OCI-LY3 (cell line): ENCODE data around the gene M1AP.

Experiments
- H2AFZ ChIP-seq: fragments of 200-600, 300-600 bp; shearing (Covaris generic); 2 replicates; pipeline ENCODE4 v1.6.0; 2014; ENCODE audit warnings: antibody characterized with exemption, low read depth, low read length
- H3K27ac ChIP-seq: fragments of 200-600, 300-600 bp; sonication (generic); 2 replicates; pipeline ENCODE4 v1.5.1; 2014; ENCODE audit warnings: mild to moderate bottlenecking, low read length, moderate library complexity, mixed read lengths
- H3K27me3 ChIP-seq: fragments of 200-600, 300-600 bp; sonication (generic); 2 replicates; pipeline ENCODE4 v1.6.1; 2014; ENCODE audit warnings: low read depth, low read length, mixed read lengths
- H3K36me3 ChIP-seq: fragments of 200-600, 300-600 bp; sonication (generic); replicated peaks from 2 replicates; pipeline ENCODE3; 2014; ENCODE audit warnings: low read depth, low read length, mixed read lengths
- H3K4me1 ChIP-seq: fragments of 300-600, 200-600 bp; sonication (generic); 2 replicates; pipeline ENCODE4 v1.6.1; 2014; ENCODE audit warnings: low read length, mixed read lengths
- H3K4me2 ChIP-seq: fragments of 200-600, 300-600 bp; sonication (generic); 2 replicates; pipeline ENCODE4 v1.6.1; 2014; ENCODE audit warnings: low read length, mixed read lengths
- H3K4me3 ChIP-seq: fragments of 300-600, 200-600 bp; sonication (generic); 2 replicates; pipeline ENCODE4 v1.5.1; 2014; ENCODE audit warnings: antibody characterized with exemption, mild to moderate bottlenecking, low read length, moderate library complexity
- H3K79me2 ChIP-seq: fragments of 300-600, 200-600 bp; shearing (Covaris generic); 2 replicates; pipeline ENCODE4 v1.6.1; 2014; ENCODE audit warnings: mild to moderate bottlenecking, low read length, mixed read lengths
- H3K9ac ChIP-seq: fragments of 300-600, 200-600 bp; shearing (Covaris generic); 2 replicates; pipeline ENCODE4 v1.6.0; 2014; ENCODE audit warnings: mild to moderate bottlenecking, low read length, moderate library complexity
- H3K9me3 ChIP-seq: fragments of 200-600, 300-600 bp; shearing (Covaris generic); 2 replicates; pipeline ENCODE4 v1.6.1; 2014; ENCODE audit warnings: low read length, mixed read lengths; ENCODE audit not compliant: insufficient read depth
- H4K20me1 ChIP-seq: fragments of 200-600, 300-600 bp; sonication (generic); 2 replicates; pipeline ENCODE4 v1.6.1; 2016; ENCODE audit warnings: low read length, mixed read lengths; ENCODE audit not compliant: insufficient read depth
- EZH2phosphoT487 ChIP-seq: fragments of 200-600 bp; shearing (Covaris generic); IDR thresholded peaks from 2 replicates; pipeline ENCODE4 v1.6.1; 2018; ENCODE audit warnings: antibody characterized with exemption, mixed run types, low read depth
- TF ChIP-seq, protein P1 (sequence below): fragments of 200-600, 300-600 bp; sonication (generic); IDR thresholded peaks from 2 replicates; pipeline ENCODE4 v1.5.1; 2014; ENCODE audit warnings: antibody characterized with exemption, low read length, low read depth

The M1AP gene

DNA sequence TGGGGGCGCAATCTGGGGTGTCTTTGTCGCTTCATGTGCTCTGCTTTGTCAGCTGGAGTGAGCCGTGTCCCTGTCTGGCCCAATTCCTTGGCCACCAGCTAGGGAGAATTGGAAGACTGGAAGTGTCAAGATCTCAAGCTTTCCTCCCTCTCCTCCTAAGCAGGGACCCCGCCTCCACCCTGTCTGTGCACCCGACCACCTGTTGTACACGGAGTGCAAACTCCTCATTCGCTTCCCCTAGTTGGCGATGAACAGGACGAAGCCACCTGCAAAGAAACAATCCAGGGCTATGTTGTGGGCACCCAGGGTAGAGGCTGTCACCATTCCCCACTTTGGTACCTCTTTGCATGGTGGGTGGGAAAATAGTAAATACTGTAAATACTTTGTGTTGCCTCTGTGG, 120.4 kb downstream of the M1AP start:
- no peaks in the 10 kb centered on the region for H3K9me3 ChIP-seq
- no peaks in the 10 kb centered on the region; the same call in 1 of the 2 replicates for H4K20me1 ChIP-seq
- no peak for TF ChIP-seq EZH2phosphoT487
- TF ChIP-seq, protein P1, sequence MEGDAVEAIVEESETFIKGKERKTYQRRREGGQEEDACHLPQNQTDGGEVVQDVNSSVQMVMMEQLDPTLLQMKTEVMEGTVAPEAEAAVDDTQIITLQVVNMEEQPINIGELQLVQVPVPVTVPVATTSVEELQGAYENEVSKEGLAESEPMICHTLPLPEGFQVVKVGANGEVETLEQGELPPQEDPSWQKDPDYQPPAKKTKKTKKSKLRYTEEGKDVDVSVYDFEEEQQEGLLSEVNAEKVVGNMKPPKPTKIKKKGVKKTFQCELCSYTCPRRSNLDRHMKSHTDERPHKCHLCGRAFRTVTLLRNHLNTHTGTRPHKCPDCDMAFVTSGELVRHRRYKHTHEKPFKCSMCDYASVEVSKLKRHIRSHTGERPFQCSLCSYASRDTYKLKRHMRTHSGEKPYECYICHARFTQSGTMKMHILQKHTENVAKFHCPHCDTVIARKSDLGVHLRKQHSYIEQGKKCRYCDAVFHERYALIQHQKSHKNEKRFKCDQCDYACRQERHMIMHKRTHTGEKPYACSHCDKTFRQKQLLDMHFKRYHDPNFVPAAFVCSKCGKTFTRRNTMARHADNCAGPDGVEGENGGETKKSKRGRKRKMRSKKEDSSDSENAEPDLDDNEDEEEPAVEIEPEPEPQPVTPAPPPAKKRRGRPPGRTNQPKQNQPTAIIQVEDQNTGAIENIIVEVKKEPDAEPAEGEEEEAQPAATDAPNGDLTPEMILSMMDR, result no peak
- H3K9ac ChIP-seq, result peak overlapping the region; percentile 98; the same call in 1 of the 2 replicates
- peaks cover 44% of the 10 kb centered on the region for H3K4me1 ChIP-seq
- H3K4me3 ChIP-seq, result peak overlapping the region; percentile 99
- no peaks in the 10 kb centered on the region for H3K27me3 ChIP-seq
- H3K79me2 ChIP-seq, result peaks cover 48% of the 10 kb centered on the region
- H3K36me3 ChIP-seq, result peaks cover 50% of the 10 kb centered on the region
- peak overlapping the region; percentile 96 for H3K4me2 ChIP-seq
- peak overlapping the region; percentile 95 for H3K27ac ChIP-seq
- no peak overlapping the region for H2AFZ ChIP-seq

DNA sequence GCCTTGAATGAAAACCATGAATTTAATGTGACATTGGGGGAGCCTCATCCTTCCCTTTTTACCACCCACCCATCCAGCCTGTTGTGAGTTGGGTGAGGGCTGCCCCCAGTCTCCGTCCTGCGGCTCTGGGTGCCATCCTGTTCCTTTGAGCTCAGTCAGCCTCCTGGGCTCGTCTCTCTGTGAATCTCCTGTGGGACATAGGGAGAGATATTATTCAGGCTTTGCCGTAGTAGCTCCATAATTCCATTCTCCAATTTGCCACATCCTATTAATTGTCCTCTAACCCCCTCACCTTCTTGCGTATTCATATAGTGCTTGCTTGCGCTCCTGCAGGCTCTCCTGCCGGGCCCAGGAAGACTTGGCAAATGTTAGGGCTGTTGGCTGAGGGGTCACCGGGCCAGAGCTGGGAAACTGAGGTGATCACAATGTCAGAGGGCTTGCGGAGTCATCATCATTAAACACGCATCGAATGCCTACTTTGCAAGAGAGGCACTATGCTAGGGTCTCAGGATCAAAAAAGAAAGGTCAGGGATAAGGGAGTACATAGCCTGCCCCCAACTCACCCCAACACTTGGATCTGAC, 121.4 kb downstream of the M1AP start:
- peak overlapping the region; percentile 99 for H3K4me3 ChIP-seq
- peaks cover 46% of the 10 kb centered on the region for H3K79me2 ChIP-seq
- no peak overlapping the region for H2AFZ ChIP-seq
- no peaks in the 10 kb centered on the region; the same call in 1 of the 2 replicates for H4K20me1 ChIP-seq
- H3K27ac ChIP-seq, result peak overlapping the region; percentile 95
- H3K36me3 ChIP-seq, result peaks cover 41% of the 10 kb centered on the region
- TF ChIP-seq, protein P1, result no peak
- TF ChIP-seq EZH2phosphoT487, result no peak
- no peaks in the 10 kb centered on the region for H3K27me3 ChIP-seq
- H3K4me2 ChIP-seq, result peak overlapping the region; percentile 96
- no peaks in the 10 kb centered on the region for H3K9me3 ChIP-seq
- H3K4me1 ChIP-seq, result peaks cover 42% of the 10 kb centered on the region
- peak overlapping the region; percentile 48; the same call in 1 of the 2 replicates for H3K9ac ChIP-seq

DNA sequence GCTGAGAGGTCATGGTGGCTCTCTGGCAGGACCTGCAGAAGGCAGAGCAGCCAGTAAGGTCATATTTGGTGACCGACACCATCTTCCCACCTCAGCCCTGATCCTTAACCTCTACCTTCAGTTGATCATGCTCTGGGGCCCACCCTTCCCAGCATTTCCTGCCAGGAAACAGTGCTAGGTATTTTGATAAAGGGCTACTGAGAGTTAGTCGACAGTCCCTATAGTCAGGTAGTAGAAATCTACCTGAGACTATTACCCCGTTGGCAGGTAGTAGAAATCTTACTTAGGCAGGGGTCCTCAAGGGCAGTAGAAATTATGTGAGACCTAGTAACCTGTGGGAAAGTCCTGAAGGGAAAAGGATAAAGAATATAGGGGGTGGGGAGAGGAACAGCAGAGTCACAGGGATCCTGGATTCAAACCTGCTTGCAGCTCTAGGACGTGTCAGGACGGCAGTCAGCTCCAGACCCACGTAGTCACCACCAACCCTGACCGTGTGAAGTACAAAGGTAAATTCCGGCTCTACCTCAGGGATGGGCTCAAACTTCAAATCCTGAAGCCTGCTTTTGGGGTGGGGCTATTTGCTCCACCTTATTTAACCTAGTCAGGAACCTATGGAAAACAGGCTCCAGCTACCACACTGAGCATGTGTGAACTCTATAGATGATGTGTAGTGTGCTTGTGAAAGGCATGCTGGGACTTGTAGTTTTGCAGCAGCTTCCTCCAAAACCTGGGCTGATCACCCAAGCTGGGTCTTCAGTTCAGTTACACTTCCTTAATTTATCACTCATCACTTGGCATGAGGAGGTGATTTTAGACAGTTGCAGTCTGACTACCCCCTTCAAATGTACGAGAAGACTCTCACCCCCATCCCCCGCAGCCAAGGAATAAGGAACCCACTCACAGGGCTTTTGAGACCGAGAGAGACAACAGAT, 122.1 kb downstream of the M1AP start, which contains the start of gene DQX1:
Gene DQX1 (minus strand): TSS at position 515 of the 932 bp plus-strand sequence. CDS start 502 bp downstream, at position 13.
- Histone ChIP-seq H3K79me2 (peaks cover 40% of the 10 kb centered on the region), H3K36me3 (peaks cover 34% of the 10 kb centered on the region), H4K20me1 (no peaks in the 10 kb centered on the region; the same call in 1 of the 2 replicates), H3K27me3 (no peaks in the 10 kb centered on the region), H3K4me1 (peaks cover 34% of the 10 kb centered on the region), H3K4me3 (peak within 1 kb of the TSS; percentile 99), H3K27ac (peak within 1 kb of the TSS; percentile 95), H3K9me3 (no peaks in the 10 kb centered on the region), H3K4me2 (peak within 1 kb of the TSS; percentile 96), H2AFZ (no peak within 1 kb of the TSS), H3K9ac (peak within 1 kb of the TSS; percentile 48; the same call in 1 of the 2 replicates)
- TF ChIP-seq, protein P1, result no peak
- no peak for TF ChIP-seq EZH2phosphoT487
